GM21723 (cell line): ENCODE measurements around the gene PLEKHA1.

Source experiments
- ATAC-seq: cut with Tn5 transposase; IDR thresholded peaks from one replicate; pipeline ENCODE4 v1.9.1; 2021; ENCODE audit warnings: mild to moderate bottlenecking, moderate library complexity; ENCODE audit not compliant: unreplicated experiment

PLEKHA1 gene

DNA sequence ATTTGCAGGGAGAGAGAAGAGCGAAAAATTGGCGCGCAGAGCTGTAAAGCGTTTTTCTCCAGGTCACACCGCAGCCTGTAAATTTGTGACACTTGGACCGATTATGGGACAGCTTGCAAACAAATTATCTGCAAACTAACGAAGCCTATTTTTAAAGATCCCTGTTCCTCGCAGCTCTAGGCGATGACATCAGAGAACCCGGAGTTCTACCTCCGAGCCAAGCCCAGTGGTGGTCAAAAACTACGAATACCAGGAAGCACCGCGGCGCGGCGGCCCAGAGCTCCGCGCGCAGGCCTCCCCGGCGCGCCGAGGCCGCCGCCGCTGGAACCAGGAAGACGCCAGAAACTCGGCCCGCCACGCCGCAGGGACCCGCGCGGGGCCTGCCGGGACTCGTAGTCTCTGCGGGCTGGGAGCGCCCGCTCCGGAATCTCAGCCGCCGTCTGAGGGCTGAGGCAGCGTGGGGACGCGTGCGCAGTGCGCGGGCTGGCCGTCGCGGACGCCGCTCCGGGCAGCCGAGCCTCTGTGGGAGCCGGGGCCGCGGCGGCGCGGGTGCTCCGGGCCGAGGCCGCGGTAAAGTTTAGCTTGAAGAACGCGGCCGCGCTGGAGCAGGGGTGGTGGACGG, at the start of gene PLEKHA1:
PLEKHA1 (plus strand) TSS at position 472 of the 622 bp plus-strand sequence. CDS start 18,493 bp downstream, outside the sequence.
- peak; percentile 94 for ATAC-seq

DNA sequence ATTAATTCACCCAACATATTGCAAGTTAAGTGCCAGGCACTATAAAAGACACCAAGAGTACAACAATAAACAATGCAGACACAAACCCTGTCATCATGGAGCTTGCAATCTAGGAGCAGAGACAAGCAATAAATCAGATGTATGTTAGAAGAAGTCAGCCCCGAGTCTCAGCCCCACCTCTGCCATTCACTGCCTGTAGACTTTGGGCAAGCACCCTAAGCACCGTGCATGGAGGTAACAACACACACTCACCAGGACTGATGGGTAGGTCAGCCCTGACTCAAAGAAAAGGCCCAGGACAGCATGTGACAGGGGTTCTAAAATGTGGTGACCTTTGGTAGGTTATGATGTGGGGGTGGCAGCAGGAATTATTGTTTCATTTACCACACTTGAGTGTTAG, 49.3 kb upstream of the PLEKHA1 start:
- no peak for ATAC-seq

DNA sequence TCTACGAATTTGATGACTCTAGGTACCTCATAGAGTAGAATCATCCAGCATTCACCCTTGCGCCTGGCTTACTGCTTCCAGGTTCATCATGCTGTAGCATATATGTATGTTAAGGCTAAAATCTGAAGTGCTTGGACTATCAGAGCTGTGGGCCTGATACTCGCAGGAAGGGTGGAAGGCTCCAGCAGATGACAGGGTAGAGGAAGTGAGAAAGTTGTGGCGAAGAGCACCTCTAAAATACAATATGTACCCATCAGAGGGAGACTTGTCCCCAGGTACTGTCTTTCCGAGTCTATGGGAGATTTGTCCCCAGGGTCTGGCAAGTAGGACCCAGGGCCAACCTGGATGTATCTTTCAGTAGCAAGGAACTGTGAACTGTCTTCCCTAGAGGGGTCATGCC, 48.1 kb upstream of the PLEKHA1 start:
- ATAC-seq: no peak

DNA sequence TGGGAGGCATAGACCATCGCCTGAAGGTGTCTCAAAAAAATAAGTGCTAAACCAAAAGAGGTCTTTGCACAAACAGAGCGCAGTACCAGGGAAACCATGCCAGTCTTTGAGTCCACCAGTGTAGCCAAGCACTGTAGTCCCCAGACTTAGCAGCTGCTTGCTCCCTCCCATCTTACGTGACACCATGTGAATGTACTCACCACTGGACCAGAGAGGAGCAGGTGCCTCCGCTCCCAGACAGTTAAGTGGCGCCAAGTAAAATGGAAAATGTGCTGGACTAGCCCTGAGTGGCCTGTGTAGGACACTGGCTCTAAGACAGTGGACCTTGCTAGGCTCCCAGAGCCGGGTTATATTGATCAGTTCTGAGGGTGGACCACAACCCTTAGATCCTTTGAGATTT, 47.7 kb upstream of the PLEKHA1 start:
- no peak for ATAC-seq

DNA sequence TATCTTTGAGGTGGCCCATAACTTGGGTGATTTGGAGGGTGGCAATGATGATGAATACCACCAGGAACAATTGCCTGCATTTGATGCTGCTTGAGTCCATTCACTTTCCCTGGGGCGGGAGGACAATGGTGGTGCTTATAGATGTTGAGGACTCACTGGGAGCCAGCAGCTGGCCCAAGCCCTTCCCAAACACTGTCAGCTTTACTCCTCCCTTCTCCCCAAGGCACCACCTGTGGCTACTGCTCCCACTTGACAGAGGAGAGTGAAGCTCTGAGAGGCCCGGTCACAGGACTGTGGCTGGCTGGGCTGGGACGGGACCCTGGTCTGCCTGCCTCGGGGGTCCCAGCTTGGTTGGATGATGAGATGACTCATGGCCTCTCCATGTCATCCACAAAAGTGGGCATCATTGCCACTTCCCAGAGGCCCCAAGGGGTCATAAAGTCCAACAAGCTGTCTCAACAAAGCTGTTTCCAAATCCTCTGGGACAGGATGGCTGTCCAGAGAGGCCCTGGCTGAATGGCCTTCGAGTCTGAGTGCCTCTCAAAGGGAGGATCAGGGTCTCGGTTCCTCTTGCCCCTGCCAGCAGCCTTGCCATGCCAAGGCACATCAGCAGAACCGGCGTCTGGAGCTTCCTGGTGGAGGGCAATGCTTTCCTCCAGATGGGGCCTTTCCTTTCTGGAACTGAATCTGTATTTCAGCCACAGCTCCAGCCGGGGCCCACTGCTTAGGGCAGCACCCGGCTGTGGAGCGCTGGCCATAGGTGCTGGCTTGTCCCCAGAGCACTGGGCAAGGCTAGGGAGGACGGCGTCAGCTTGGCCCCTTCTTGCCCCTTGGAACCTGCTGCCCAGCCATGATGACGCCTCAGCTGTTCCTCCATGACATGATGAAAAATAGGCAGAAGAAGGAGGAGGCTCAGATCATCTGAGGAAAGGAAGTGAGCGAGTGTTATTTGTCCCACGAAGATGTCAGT, 47.0 kb upstream of the PLEKHA1 start:
- no peak for ATAC-seq

DNA sequence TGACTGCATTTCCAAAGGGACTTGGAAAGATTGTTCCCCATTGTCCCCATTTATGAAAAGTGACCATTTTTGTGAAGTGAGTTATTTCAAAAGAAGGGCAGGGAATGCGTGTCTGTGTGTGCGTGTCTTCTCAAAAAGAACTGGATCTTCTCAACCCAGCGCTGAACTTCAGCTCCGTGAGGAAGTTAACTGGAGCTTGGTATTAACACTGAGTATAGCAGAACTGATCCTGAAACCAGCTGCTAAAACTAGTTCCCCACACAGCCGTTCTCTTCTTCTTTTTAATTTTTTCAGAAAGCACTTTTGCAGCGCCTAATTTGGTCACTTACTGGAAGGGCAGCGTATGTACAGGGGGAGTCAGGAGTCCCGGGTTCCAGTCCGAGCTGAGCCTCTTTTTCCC, 45.8 kb upstream of the PLEKHA1 start:
- no peak for ATAC-seq

DNA sequence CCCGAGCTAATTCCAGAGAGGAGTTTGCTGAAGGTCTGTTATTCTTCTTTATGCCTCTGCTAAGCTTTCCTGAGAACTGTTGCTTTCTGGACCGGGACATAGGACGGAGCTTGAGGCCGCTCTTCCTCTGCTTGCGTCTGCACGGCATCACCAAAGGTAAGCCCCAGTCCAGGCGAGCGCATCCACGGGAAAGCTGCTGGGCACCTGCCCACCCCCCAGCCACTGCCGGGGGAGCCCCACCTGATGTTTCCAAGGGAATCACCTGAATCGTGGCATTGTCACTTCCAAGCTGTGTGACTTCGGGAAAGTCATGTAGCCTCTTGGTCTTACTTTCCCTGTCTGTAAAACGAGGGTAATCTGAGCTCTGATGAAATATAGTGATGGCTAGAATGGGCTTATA, 45.1 kb upstream of the PLEKHA1 start:
- no peak for ATAC-seq

DNA sequence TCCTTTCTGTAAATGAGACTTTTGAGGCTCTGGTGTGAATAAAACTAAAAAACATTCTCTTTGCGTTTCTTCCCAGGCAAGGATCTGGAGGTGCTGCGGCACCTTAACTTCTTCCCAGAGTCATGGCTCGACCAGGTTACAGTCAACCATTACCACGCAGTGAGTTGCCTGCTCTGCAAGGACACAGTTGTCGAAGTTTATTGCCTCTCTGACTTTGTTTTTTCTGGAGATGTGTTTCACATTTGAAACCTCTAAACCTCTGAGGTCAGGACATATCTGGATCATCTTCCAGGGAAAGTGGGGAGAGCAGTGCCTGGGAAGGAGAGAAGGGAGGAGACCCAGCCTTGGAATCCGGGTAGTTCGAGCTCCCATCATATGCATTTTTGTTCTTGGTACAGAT, 43.4 kb upstream of the PLEKHA1 start:
- ATAC-seq: no peak

DNA sequence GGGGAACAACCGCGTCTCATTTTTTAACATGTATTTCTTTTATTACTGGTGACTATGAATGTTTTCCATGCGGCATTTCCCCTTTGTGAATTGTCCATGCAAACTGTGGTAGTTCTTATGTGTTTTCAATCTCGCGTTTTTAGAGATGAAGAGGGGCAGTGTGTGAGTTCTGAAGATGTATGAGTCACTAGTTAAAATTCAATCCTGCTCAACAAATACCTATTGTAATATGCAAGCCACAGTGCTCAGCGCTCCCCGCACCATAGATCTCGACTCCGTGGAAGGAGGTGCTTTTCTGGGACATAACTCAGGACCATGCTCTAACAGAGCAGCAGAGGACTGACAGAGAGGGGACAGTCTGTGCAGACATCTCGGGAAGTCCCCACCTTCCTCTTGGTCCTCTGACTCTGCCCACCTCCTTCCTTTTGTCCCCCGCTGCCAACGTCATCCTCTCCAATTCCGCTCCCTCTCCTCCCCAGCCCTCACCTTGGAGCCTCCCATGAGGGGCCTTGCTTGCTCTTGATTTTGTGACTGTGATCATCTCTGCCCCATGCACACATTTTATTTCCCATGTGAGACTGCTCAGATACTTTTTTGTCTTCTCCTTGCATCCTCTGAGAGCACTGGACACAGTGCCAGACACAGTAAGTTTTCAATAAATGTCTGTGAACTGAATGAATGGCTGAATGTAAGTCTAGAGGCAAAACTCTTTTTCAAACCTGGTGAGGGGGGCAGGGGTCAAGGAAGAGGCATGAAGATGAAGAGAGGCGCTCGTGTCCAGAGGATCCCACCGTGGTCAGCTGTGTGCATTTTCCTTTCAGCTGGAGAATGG, 42.7 kb upstream of the PLEKHA1 start:
- no peak for ATAC-seq

DNA sequence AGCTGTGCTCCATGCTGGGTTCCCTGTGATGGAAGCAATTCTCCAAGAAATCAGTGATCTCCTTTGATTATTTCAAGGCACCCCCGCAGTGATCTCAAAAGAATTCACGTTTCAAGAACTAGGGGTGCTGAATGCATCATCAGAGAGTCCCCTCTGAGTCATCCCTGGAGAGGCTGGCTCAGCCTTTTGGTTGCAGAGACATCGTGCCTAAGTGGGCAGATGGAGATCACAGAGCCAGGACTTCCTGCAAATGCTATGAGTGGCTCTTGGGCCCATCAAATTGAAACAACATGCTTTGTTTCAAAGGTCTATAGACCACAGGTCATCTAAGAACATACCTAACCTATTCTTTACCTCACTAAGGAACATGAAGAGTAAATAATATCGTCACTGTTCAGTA, 41.5 kb upstream of the PLEKHA1 start:
- ATAC-seq: no peak

DNA sequence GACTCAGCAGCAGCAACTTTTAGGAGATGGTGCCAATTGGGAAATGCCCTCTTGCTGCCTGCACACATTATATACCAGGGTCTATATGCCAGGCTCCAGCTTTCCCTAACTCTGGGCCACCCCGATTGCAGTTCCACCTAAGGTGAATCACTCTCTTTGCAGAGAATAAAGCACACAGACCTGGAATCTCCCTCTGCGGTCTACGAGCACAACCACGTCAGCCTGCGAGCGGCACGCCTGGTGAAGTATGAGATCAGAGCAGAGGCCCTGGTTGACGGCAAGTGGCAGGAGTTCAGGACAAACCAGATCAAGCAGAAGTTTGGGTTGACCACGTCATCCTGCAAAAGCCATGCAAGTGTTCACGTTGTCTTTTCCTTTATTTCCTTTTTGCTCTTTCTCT, 38.2 kb upstream of the PLEKHA1 start:
- no peak for ATAC-seq

DNA sequence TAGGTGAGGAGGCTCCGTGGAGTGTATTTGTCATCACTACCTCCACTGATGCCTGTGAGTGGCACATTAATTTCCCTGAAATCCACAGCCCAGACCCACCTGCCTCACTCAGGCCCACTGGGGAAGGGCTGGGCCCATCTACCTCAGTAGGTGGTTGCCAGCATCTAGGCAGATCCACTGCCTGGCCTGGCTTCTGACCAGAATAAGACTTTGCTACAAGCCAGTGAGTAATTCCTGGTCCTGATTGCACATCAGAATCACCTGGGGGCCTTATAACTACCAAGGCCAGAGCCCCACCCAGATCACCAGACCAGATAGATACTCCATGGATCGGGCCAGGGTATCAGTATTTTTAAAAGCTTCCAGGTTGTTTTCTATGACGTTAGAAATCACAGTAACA, 37.5 kb upstream of the PLEKHA1 start:
- ATAC-seq: no peak

DNA sequence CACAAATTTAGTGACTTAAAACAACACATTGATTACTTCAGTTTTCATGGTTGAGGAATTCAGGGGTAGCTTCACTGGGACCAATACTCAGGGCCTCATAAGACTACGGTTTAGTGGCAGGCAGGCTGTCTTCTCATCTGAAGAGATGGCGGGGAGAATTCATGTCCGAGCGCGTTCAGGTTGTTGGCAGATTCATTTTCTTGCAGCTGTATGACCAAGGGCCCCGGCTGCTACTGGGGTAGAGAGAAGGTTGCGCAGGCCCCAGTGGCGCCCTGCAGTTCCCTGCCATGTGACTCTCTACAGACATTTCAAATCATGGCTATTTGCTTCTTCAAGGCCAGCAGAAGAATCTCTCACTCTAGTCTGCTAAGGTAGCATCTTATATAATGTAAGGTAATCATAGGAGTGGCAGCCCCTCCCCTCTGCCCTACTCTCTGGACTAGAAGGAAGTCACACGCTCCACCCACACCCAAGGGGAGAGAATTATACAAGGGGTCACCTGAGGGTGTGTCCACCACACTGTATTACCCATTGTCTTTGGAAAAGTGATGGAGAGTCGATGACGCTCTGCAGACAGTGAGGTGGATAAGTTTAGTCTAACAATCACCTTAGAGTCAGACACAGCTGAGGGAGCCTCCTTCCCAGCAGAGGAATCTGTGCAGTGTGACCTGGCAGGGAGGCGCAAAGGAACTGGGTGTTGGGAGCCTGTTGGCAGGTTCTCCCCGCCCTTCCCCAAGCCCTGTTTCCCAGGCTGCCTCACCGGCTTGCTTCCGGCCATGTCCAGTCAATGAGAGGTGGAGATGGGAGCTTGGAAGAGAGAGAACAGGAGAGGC, 35.7 kb upstream of the PLEKHA1 start:
- ATAC-seq: no peak

DNA sequence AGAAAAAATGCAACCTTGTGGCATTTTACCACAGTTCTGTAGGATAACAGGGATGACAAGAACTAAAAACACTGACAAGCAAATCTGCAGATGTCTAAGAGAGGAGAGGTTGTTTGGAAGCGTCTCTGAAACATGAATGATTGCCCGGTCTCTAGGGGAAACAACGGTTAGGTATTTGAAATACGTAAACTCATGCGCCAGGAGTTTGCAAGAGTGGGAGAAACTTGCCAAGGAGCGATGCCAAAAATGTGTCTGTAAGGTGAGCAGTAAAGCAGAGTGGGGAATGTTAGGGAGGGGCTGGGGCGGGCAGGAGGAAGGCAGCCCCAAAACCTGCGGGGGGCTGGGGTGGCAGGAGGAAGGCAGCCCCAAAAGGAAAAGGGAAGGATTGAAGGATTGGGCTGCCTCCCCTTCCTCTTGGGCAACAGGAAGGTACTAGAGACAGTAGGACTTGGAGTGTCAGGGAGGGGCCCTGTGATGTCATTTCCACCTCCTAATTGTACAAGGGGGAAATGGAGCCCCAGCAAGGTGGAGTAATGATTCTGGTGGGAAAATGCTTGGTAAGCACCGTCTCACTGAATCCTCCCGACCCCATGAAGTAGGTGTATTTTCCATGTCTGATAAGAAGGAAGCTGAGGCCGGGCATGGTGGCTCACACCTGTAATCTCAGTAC, 33.2 kb upstream of the PLEKHA1 start:
- no peak for ATAC-seq

DNA sequence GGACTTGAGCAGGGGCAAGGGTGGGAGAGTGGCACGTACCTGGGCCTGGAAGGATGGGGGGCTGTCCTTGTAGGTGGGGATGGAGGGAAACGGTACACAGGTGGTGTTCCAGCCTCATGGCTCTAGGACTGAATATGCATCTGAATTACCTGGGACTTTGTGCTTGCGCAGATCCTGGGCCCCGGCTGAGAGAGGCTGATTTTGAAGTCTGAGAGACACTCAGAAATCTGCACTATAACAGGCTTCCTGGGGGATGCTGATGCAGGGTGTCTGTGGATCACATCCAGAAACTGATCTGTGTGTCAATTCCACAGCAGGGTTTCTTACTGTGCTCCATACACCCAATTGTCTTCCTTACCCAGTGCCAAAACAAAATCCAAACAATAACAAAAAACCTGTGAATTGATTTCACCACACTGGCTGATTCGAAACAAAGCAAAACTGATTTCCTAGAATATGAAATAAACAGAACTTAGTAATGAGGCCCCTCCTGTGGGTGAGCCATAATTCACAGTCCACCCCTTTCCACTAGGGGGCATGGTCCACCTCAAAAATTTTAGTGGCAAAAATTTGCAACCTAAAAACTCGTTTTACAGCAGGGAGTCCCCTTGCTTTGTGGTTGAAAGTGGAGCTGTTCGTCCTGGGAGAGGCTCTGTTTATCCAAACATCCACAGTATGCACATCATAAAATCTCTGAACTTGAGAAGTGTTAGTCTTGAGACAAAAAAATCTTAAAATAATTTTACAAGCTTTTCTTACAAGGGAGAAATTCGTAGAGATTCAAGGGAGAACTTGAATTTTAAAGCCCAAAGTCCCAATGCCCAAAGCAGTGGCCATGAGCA, 32.0 kb upstream of the PLEKHA1 start:
- no peak for ATAC-seq

DNA sequence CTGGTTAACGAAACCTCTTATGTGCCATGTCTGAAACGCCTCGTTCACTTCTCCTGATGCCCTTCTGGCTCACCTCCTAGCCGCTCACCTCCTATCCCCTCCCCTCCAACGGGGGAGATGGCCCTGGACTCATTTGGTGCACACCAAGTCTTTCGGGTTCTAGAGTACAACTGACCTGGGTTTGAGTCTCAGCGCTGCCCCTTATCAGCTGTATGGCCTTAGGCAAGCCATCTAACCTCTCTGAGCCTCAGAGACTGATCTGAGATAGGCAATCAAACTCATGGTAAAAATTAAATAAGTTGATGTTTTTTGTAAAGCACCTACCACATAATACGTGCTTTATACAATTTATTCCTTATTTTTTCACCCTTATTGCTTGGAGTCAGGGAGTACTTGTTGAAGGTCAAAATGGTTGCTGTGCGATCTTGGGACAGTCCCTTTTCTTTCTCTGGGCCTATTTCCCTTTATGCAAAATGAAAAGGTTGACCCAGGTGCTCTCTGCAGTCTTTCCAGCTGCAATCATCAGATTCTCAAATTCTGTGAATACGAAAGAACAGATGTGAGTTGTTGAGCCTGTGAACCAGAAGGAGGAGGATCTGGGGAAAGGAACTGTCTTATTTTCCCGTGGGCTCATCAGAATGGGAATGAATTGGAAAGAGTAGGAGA, 31.2 kb upstream of the PLEKHA1 start:
- ATAC-seq: no peak

DNA sequence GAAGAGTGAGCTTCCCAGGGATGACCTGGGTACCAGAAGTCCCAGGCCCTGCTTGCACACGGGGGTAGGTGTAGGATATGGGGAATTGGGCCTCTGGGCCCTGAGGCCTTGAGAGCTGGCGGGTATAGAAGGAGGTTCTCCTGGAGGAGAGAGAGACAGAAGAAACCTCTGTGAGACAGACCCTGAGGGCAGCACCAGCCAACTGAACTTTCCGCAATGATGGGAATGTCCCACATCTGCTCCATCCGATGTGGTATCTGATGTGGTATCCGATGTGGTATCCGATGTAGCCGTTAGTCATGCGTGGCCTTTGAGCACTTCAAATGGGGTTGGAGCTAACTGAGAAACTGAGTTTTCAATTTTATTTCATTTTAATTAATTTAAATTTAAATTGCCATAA, 30.6 kb upstream of the PLEKHA1 start:
- no peak for ATAC-seq

DNA sequence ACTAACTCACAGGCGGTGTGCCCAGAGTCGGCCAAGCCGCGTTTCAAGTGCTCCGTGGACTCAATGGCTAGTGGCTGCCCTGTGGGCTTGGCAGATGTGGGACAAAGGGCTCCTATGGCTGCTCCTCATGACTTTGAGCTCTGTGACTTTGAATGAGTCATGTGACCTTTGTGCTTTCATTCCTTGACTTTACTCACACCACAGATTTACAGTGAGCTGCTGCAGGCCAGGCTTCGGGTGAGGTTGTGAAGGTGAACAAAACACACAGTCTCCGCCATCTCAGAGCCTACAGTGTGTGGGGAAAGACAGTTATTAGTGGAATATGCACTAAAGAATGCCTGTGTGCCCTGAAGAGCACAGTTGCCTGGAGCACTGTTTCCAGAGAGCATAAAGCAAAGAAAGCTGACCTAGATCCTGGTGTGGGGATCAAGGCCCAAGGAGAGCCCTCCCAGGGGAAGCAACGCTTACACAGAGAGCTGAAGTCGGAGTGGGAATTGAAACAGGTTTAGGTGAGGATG, 29.7 kb upstream of the PLEKHA1 start:
- no peak for ATAC-seq
